NT2/D1 (cell line): Measurements from ENCODE around the gene GPN2.

Experiments used
- SUZ12 ChIP-seq: IDR thresholded peaks from 2 replicates; pipeline ENCODE4 v1.6.1; 2011; ENCODE audit not compliant: insufficient read length, insufficient read depth; ENCODE audit errors: extremely low read depth
- YY1 ChIP-seq: IDR thresholded peaks from 2 replicates; pipeline ENCODE4 v1.6.1; 2011; ENCODE audit not compliant: insufficient read length, insufficient read depth
- ZNF274 ChIP-seq: IDR thresholded peaks from 2 replicates; pipeline ENCODE4 v1.6.1; 2011; ENCODE audit warnings: mild to moderate bottlenecking, low read depth, low read length

DNA sequence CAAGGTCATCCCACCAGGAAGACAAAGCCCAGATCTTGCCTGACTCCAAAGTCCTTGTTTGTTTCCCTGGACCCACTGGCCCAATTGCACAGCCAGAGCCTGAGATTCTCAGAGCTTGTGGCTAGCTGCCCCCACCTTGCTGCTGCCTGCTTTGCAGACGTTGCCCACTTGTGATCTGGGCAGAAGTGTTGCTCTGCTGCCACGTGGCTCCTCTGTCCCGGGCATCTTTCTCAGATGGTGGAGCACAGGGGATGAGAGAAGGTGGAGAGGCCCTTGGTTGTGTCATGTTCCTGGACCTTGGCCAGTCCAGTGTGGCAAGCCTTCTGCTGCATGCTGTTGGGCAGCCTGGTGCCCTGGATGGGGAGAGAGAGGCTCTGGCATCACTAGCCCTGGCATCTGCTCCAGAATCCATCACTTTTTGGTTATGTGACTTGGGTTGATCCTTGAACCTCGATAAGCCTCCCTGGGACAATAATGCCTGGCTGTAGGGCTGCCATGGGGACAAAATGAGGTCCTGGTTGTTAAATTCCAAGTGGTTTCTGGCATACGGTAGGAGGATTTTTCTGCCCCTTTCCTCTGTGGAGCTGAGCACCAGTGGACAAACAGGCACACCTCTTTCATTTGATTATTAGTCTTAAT lies 25.2 kb upstream of the GPN2 start:
- TF ChIP-seq ZNF274 (no peak), YY1 (no peak), SUZ12 (no peak)
